Ovary (tissue), 3 donors: ENCODE data around the gene HS3ST6.

ENCODE experiments used
- EP300 ChIP-seq: sonication (generic); formaldehyde crosslinking; IDR thresholded peaks from one replicate; pipeline ENCODE4 v1.6.1; 2017; ENCODE audit warnings: antibody characterized with exemption
- POLR2A ChIP-seq: fragments of 450-650 bp; IDR thresholded peaks from one replicate; pipeline ENCODE4 v1.6.1; 2017; ENCODE audit warnings: antibody characterized with exemption, mild to moderate bottlenecking, moderate library complexity
- TF ChIP-seq, protein P1 (sequence below), 3 donors: fragments of 450-650 bp in 2 of 3; fragments of 200-600 bp in 1 of 3; IDR thresholded peaks; one replicate each; pipeline versions ENCODE4 v1.5.1 to v1.8.0; 2016 to 2022; ENCODE audit warnings: antibody characterized with exemption in 3 of 3, mild to moderate bottlenecking in 1 of 3
- donor health status: DM: no; HTN: no; CAD: no.

DNA sequence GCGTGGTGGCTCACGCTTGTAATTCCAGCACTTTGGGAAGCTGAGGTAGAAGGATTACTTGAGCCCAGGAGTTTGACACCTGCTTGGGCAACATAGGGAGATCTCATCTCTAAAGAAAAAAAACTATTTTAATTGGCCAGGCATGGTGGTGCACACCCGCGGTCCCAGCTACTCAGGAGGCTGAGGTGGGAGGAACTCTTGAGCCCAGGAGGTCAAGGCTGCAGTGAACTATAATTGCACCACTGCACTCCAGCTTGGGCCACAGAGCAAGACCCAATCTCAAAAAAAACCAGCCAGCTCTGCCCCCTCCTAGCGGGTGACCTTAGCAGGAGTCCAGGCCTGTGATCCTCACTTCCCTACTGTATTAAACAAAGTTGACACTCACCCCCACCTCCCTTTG is 5.9 kb upstream of the HS3ST6 start:
- TF ChIP-seq, protein P1, sequence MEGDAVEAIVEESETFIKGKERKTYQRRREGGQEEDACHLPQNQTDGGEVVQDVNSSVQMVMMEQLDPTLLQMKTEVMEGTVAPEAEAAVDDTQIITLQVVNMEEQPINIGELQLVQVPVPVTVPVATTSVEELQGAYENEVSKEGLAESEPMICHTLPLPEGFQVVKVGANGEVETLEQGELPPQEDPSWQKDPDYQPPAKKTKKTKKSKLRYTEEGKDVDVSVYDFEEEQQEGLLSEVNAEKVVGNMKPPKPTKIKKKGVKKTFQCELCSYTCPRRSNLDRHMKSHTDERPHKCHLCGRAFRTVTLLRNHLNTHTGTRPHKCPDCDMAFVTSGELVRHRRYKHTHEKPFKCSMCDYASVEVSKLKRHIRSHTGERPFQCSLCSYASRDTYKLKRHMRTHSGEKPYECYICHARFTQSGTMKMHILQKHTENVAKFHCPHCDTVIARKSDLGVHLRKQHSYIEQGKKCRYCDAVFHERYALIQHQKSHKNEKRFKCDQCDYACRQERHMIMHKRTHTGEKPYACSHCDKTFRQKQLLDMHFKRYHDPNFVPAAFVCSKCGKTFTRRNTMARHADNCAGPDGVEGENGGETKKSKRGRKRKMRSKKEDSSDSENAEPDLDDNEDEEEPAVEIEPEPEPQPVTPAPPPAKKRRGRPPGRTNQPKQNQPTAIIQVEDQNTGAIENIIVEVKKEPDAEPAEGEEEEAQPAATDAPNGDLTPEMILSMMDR (IDR thresholded peaks at IDR 0.05) = no peak
- TF ChIP-seq POLR2A = no peak
- TF ChIP-seq EP300 = no peak
